SK-N-SH (cell line): ENCODE results near the gene CENPP. TPM values are rescaled to one million over a fixed set of nuclear protein-coding genes. Genes with fewer than 3 reads are reported as not detected.

ENCODE experiments used
- CTCF ChIA-PET: fragments of 300-600, 350-600 bp; formaldehyde crosslinking; extraction: SDS; loops from one replicate; lab custom pipeline; 2021; lab: Yijun Ruan, JAX
- POLR2A ChIA-PET: fragments of 350-600 bp; sonication (Branson Sonifier 250); formaldehyde crosslinking; extraction: SDS; loops from one replicate; lab custom pipeline; 2020; ENCODE audit warnings: antibody characterized with exemption, inconsistent platforms; lab: Yijun Ruan, JAX
- DNase-seq: peaks from one replicate; pipeline ENCODE4 v3.0.0; 2012
- H2AFZ ChIP-seq: fragments of 200-600 bp; sonication (generic); 2 replicates; pipeline ENCODE4 v1.8.1; 2016; ENCODE audit warnings: antibody characterized with exemption, mild to moderate bottlenecking, low read depth
- H3F3A ChIP-seq: fragments of 200-600 bp; sonication (generic); replicated peaks from 2 replicates; pipeline ENCODE3; 2016; ENCODE audit warnings: antibody characterized with exemption, mild to moderate bottlenecking; ENCODE audit not compliant: insufficient read depth
- H3K27ac ChIP-seq, 2 experiments: fragments of 200-500 bp in 1 of 2; fragments of 200-600 bp in 1 of 2; sonication (Bioruptor generic) in 1 of 2; sonication (generic), shearing (Covaris generic) in 1 of 2; 2 replicates each; pipeline versions ENCODE4 v1.5.1 to v1.6.1; 2014 to 2016; ENCODE audit warnings: low read depth in 2 of 2, inconsistent platforms in 1 of 2, low read length in 1 of 2, mild to moderate bottlenecking in 1 of 2, mixed read lengths in 1 of 2
- H3K27me3 ChIP-seq: fragments of 200-600 bp; sonication (generic), shearing (Covaris generic); 2 replicates; pipeline ENCODE4 v1.6.1; 2016; ENCODE audit warnings: mixed run types; ENCODE audit not compliant: insufficient read depth
- H3K36me3 ChIP-seq, 2 experiments: fragments of 200-500 bp in 1 of 2; fragments of 200-600 bp in 1 of 2; sonication (Bioruptor generic) in 1 of 2; sonication (generic) in 1 of 2; replicated peaks in 1 of 2; 2 replicates each; pipeline versions ENCODE3 to v1.5.1; 2014 to 2016; ENCODE audit warnings: low read length in 1 of 2, mild to moderate bottlenecking in 1 of 2; ENCODE audit not compliant: insufficient read depth in 2 of 2, control insufficient read depth in 1 of 2
- H3K4me1 ChIP-seq, 2 experiments: fragments of 200-500 bp in 1 of 2; fragments of 200-600 bp in 1 of 2; sonication (Bioruptor generic) in 1 of 2; sonication (generic), shearing (Covaris generic) in 1 of 2; 2 replicates each; pipeline versions ENCODE4 v1.5.1 to v1.6.1; 2014 to 2016; ENCODE audit warnings: low read depth in 1 of 2, low read length in 1 of 2, mixed run types in 1 of 2; ENCODE audit not compliant: insufficient read depth in 2 of 2, control insufficient read depth in 1 of 2
- H3K4me2 ChIP-seq: fragments of 200-600 bp; sonication (generic), shearing (Covaris generic); 2 replicates; pipeline ENCODE4 v1.6.1; 2017; ENCODE audit warnings: mixed run types
- H3K4me3 ChIP-seq, 2 experiments: fragments of 200-500 bp in 1 of 2; fragments of 200-600 bp in 1 of 2; sonication (Bioruptor generic) in 1 of 2; sonication (generic), shearing (Covaris generic) in 1 of 2; 2 replicates each; pipeline versions ENCODE4 v1.5.1 to v1.8.1; 2014 to 2016; ENCODE audit warnings: low read depth in 2 of 2, inconsistent platforms in 1 of 2, low read length in 1 of 2, mild to moderate bottlenecking in 1 of 2, mixed read lengths in 1 of 2, moderate library complexity in 1 of 2
- H3K79me2 ChIP-seq: fragments of 200-600 bp; sonication (generic); 2 replicates; pipeline ENCODE4 v1.8.1; 2017; ENCODE audit warnings: mild to moderate bottlenecking; ENCODE audit not compliant: insufficient read depth
- H3K9ac ChIP-seq: fragments of 200-600 bp; sonication (generic); 2 replicates; pipeline ENCODE4 v1.6.1; 2017; ENCODE audit warnings: mixed run types
- H3K9me2 ChIP-seq: fragments of 200-600 bp; sonication (generic); 2 replicates; pipeline ENCODE4 v1.6.1; 2017; ENCODE audit warnings: mixed run types
- H3K9me3 ChIP-seq: fragments of 200-600 bp; sonication (generic); 2 replicates; pipeline ENCODE4 v1.6.1; 2017; ENCODE audit warnings: mixed run types, mild to moderate bottlenecking, moderate library complexity
- H4K20me1 ChIP-seq: fragments of 200-600 bp; sonication (generic); 2 replicates; pipeline ENCODE4 v1.6.1; 2017; ENCODE audit warnings: mild to moderate bottlenecking, mixed run types; ENCODE audit not compliant: insufficient read depth
- CHD2 ChIP-seq: fragments of 150-350 bp; IDR thresholded peaks from 2 replicates; pipeline ENCODE4 v1.6.1; 2018; ENCODE audit warnings: low read length; ENCODE audit not compliant: partially characterized antibody
- CTCF ChIP-seq: fragments of 200-600 bp; sonication (generic); IDR thresholded peaks from 2 replicates; pipeline ENCODE4 v1.6.1; 2017; ENCODE audit warnings: antibody characterized with exemption, mild to moderate bottlenecking, moderate library complexity
- ELF1 ChIP-seq: IDR thresholded peaks from 2 replicates; pipeline ENCODE4 v1.4.0; 2012
- EP300 ChIP-seq, 2 experiments: IDR thresholded peaks; 2 replicates each; pipeline versions ENCODE4 v1.4.0 to v1.6.1; 2012; ENCODE audit warnings: borderline replicate concordance in 1 of 2, low read depth in 1 of 2, low read length in 1 of 2
- FOSL2 ChIP-seq: IDR thresholded peaks from 2 replicates; pipeline ENCODE4 v1.4.0; 2012; ENCODE audit warnings: low read depth, mild to moderate bottlenecking, moderate library complexity, borderline replicate concordance
- GATA2 ChIP-seq: sonication (generic); formaldehyde crosslinking; IDR thresholded peaks from 2 replicates; pipeline ENCODE4 v1.5.0; 2020; ENCODE audit warnings: mild to moderate bottlenecking, missing genetic modification reagents
- IRF3 ChIP-seq: fragments of 150-350 bp; IDR thresholded peaks from 2 replicates; pipeline ENCODE4 v1.6.1; 2016; ENCODE audit warnings: mild to moderate bottlenecking, low read depth, low read length
- JUND ChIP-seq: IDR thresholded peaks from 2 replicates; pipeline ENCODE4 v1.4.0; 2012
- MAX ChIP-seq: IDR thresholded peaks from 2 replicates; pipeline ENCODE4 v1.4.0; 2012; ENCODE audit warnings: low read depth
- MXI1 ChIP-seq: IDR thresholded peaks from 2 replicates; pipeline ENCODE4 v1.6.1; 2012; ENCODE audit warnings: mild to moderate bottlenecking, low read depth, low read length, improper control_type of control experiment
- PBX3 ChIP-seq: IDR thresholded peaks from 2 replicates; pipeline ENCODE4; 2012
- POLR2AphosphoS5 ChIP-seq: IDR thresholded peaks from 2 replicates; pipeline ENCODE4 v1.6.1; 2012; ENCODE audit warnings: low read depth, low read length
- RAD21 ChIP-seq: IDR thresholded peaks from 2 replicates; pipeline ENCODE4 v1.6.1; 2012; ENCODE audit warnings: mild to moderate bottlenecking, low read length
- RCOR1 ChIP-seq: fragments of 150-350 bp; IDR thresholded peaks from 2 replicates; pipeline ENCODE4 v1.6.1; 2017; ENCODE audit warnings: antibody characterized with exemption, low read length
- RFX5 ChIP-seq: IDR thresholded peaks from 2 replicates; pipeline ENCODE4 v1.6.1; 2012; ENCODE audit warnings: mild to moderate bottlenecking, improper control_type of control experiment, low read length
- RXRA ChIP-seq: IDR thresholded peaks from 2 replicates; pipeline ENCODE4 v1.4.0; 2012; ENCODE audit warnings: low read depth, mild to moderate bottlenecking, borderline replicate concordance
- TAF1 ChIP-seq: IDR thresholded peaks from 2 replicates; pipeline ENCODE4 v1.6.1; 2012; ENCODE audit warnings: low read depth, mild to moderate bottlenecking, low read length, moderate library complexity, borderline replicate concordance
- USF1 ChIP-seq: IDR thresholded peaks from 2 replicates; pipeline ENCODE4 v1.4.0; 2012; ENCODE audit warnings: low read depth, borderline replicate concordance
- YY1 ChIP-seq: IDR thresholded peaks from 2 replicates; pipeline ENCODE4 v1.4.0; 2012; ENCODE audit warnings: low read depth, mild to moderate bottlenecking
- WGBS: methylation state at CpG from one replicate; pipeline ENCODE4 v1.1.6; 2017; ENCODE audit warnings: low lambda C conversion rate; 5-methylcytosine and 5-hydroxymethylcytosine counted together
- polyA plus RNA-seq, 3 experiments: library from polyadenylated mRNA; depleted of rRNA; stranded (reverse); fragments of >200 nt; gene quantifications; 2 replicates each; pipeline ENCODE4 v1.2.3, GENCODE V29; 2012

The CENPP gene
- polyA plus RNA-seq, 1 of the 3 experiments (the other 2 are of a cell fraction): 1.3 TPM

- ChIA-PET POLR2A (no interaction called here), CTCF (interaction anchor here (0.7 to 1.6 kb wide), 3 partner anchors 11 to 291 kb away, joined by 3 to 6 read pairs (median 4); no protein-coding TSS in a partner anchor)
- no peak overlapping the region for H2AFZ ChIP-seq
- no peak overlapping the region for H3K4me2 ChIP-seq
- DNase-seq: no peak
- H3K9me2 ChIP-seq: no peaks in the 10 kb centered on the region
- no peaks in the 10 kb centered on the region for H3K27me3 ChIP-seq
- TF ChIP-seq YY1 (no peak), RCOR1 (no peak), CHD2 (no peak), JUND (no peak), RXRA (no peak), EP300 (IDR thresholded peaks at IDR 0.05; ENCODE audit: borderline replicate concordance in 1 of 2, low read depth in 1 of 2, low read length in 1 of 2) (no peak), MAX (no peak), PBX3 (no peak), ELF1 (no peak), IRF3 (no peak), USF1 (no peak), POLR2AphosphoS5 (no peak), FOSL2 (no peak), MXI1 (no peak)
- H3F3A ChIP-seq: no peaks in the 10 kb centered on the region
- no peaks in the 10 kb centered on the region; a peak in 2 of 4 replicates for H3K4me1 ChIP-seq
- no peak overlapping the region for H3K4me3 ChIP-seq
- H3K9ac ChIP-seq: no peak overlapping the region
- H3K36me3 ChIP-seq: peaks cover 22 to 62% of the 10 kb centered on the region in 2 experiments
- WGBS: 100% methylated on average over 11 of the region's 24 CpGs
- H4K20me1 ChIP-seq: no peaks in the 10 kb centered on the region
- H3K79me2 ChIP-seq: no peaks in the 10 kb centered on the region
- no peak overlapping the region for H3K27ac ChIP-seq
- H3K9me3 ChIP-seq: no peaks in the 10 kb centered on the region
These were observed 294.0 kb downstream of the CENPP start for GRCh38 chr9:92619601-92620300.

GRCh38 chr9:92620845-92621244 is 295.1 kb downstream of the CENPP start:
- WGBS: 98% methylated on average over 5 of the region's 5 CpGs
- no peak for TF ChIP-seq GATA2 (CRISPR knock-in tag)
- TF ChIP-seq RAD21: no peak
- TF ChIP-seq CTCF: no peak
- TF ChIP-seq USF1: no peak
- TF ChIP-seq POLR2AphosphoS5: no peak
- no peak for TF ChIP-seq TAF1
- no peak for TF ChIP-seq RXRA
- no peak for TF ChIP-seq JUND
- no peak for TF ChIP-seq RFX5
- TF ChIP-seq IRF3: no peak

More at GRCh38 chr9:92620845-92621244, 295.1 kb downstream of the CENPP start:
- Histone ChIP-seq H3K9me2 (no peaks in the 10 kb centered on the region), H2AFZ (no peak overlapping the region), H3K9me3 (no peaks in the 10 kb centered on the region), H3K4me2 (no peak overlapping the region), H3K27ac (no peak overlapping the region), H3F3A (no peaks in the 10 kb centered on the region), H3K79me2 (no peaks in the 10 kb centered on the region), H3K4me3 (no peak overlapping the region), H3K9ac (no peak overlapping the region), H3K4me1 (no peaks in the 10 kb centered on the region; a peak in 2 of 4 replicates), H4K20me1 (no peaks in the 10 kb centered on the region), H3K36me3 (peaks cover 23 to 57% of the 10 kb centered on the region in 2 experiments), H3K27me3 (no peaks in the 10 kb centered on the region)
- ChIA-PET CTCF (interaction anchor here (1.1 to 1.6 kb wide), 4 partner anchors 12 to 292 kb away, joined by 3 to 6 read pairs (median 4); no protein-coding TSS in a partner anchor), POLR2A (interaction anchor here (0.9 kb wide), 1 partner anchor 9 kb away, joined by 3 read pairs; no protein-coding TSS in a partner anchor)
- no peak for DNase-seq
